ENCODE measurements around the gene MYO15B.

Gene MYO15B

GRCh38 chr17:75587675-75588595 lies at the start of gene MYO15B:
Gene MYO15B (plus strand): TSS chr17:75587800. CDS start chr17:75588058, 258 bp downstream.
- peak; percentile 86 to 93 for DNase-seq

GRCh38 chr17:75539967-75540729 lies 47.5 kb upstream of the MYO15B start:
- DNase-seq: no peak

- no peak for DNase-seq
Measured at GRCh38 chr17:75540923-75541503, 46.6 kb upstream of the MYO15B start.

GRCh38 chr17:75542229-75542628 lies 45.4 kb upstream of the MYO15B start:
- no peak for DNase-seq

- no peak for DNase-seq
Measured at GRCh38 chr17:75542728-75543336, 44.8 kb upstream of the MYO15B start.

GRCh38 chr17:75544250-75544649 lies 43.4 kb upstream of the MYO15B start:
- DNase-seq: peak in 1 of 2 experiments; percentile 58

GRCh38 chr17:75546181-75546580 lies 41.4 kb upstream of the MYO15B start:
- no peak for DNase-seq

GRCh38 chr17:75547091-75547490 lies 40.5 kb upstream of the MYO15B start:
- DNase-seq: no peak

GRCh38 chr17:75548813-75549212 lies 38.8 kb upstream of the MYO15B start:
- no peak for DNase-seq

GRCh38 chr17:75549246-75550138 lies 38.1 kb upstream of the MYO15B start:
- no peak for DNase-seq

GRCh38 chr17:75550139-75550465 lies 37.5 kb upstream of the MYO15B start:
- no peak for DNase-seq

- no peak for DNase-seq
Measured at GRCh38 chr17:75551266-75551665, 36.3 kb upstream of the MYO15B start.

GRCh38 chr17:75552425-75553294 lies 34.9 kb upstream of the MYO15B start:
- no peak for DNase-seq

GRCh38 chr17:75553295-75554110 lies 34.1 kb upstream of the MYO15B start:
- DNase-seq: peak; percentile 83 to 90

GRCh38 chr17:75555679-75556153 lies 31.9 kb upstream of the MYO15B start:
- DNase-seq: no peak

- DNase-seq: no peak
Measured at GRCh38 chr17:75557075-75557851, 30.3 kb upstream of the MYO15B start.

- DNase-seq: no peak
Measured at GRCh38 chr17:75557852-75558665, 29.5 kb upstream of the MYO15B start.

Data from Kasumi-1 (cell line).